HFF-Myc (cell line): ENCODE measurements around the gene PNLIPRP2.

ENCODE experiments used
- DNase-seq: peaks from one replicate; pipeline ENCODE4 v3.0.0-alpha.2; 2011; ENCODE audit warnings: low read depth; ENCODE audit errors: extremely low read depth
- H3K4me3 ChIP-seq: replicated peaks from 2 replicates; pipeline ENCODE4 v1.5.1; 2011; ENCODE audit warnings: low read depth, mild to moderate bottlenecking, control low read depth, low read length
- CTCF ChIP-seq: IDR thresholded peaks from 2 replicates; pipeline ENCODE4 v1.5.1; 2012; ENCODE audit warnings: mild to moderate bottlenecking, low read depth, low read length, control low read depth; ENCODE audit errors: missing control alignments

The PNLIPRP2 gene

GRCh38 chr10:116683821-116684220, 63.1 kb downstream of the PNLIPRP2 start:
- no peak for TF ChIP-seq CTCF
- DNase-seq, result no peak
- H3K4me3 ChIP-seq, result no peak overlapping the region

DNA sequence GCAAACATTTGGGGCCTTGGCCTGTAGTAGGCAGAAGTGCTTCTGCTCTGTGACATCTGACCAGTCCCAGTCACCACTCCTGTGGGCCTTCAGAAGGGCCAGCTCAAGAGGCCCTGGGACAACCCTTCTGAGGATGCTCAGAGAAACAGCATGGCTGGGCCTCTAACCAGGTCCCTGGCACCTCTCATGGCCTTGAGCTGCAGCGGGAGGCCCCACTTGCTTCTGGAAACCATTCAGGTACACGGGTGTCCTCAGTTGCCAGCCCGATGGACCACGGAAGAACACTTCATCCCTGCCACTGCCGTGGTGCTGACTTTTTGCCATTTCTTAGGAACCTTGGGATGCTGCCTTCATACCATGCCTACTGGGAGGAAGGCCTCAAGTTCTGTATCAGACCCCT, 64.0 kb downstream of the PNLIPRP2 start:
- no peak for DNase-seq
- TF ChIP-seq CTCF, result no peak
- no peak overlapping the region for H3K4me3 ChIP-seq

DNA sequence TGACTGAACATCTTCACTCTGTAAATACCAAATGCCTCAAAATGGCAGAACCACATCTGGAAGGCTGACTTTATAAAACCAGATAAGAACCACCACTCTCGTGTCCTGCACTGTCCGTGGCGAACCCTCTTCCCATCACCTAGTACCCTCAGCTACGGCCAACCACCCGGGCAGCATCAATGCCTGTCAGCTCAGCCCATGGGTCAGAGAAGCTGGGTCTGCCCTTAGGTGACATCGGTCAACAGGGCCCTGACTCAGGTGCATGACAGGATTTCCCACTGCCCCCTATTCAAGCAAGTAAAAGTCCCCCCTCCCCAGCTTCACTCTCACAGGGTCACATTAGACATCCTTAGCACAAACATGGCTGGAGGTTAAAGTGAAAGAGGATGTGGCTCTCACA, 65.1 kb downstream of the PNLIPRP2 start:
- H3K4me3 ChIP-seq, result no peak overlapping the region
- no peak for TF ChIP-seq CTCF

GRCh38 chr10:116686632-116687031, 65.9 kb downstream of the PNLIPRP2 start:
- TF ChIP-seq CTCF, result no peak
- no peak overlapping the region for H3K4me3 ChIP-seq
- DNase-seq, result no peak

More for the DNA sequence above, 65.1 kb downstream of the PNLIPRP2 start:
- DNase-seq, result no peak

GRCh38 chr10:116687633-116688032, 66.9 kb downstream of the PNLIPRP2 start:
- no peak for DNase-seq
- H3K4me3 ChIP-seq, result no peak overlapping the region
- no peak for TF ChIP-seq CTCF

GRCh38 chr10:116688241-116688711, 67.5 kb downstream of the PNLIPRP2 start:
- TF ChIP-seq CTCF, result no peak
- no peak overlapping the region for H3K4me3 ChIP-seq
- no peak for DNase-seq
